ENCODE measurements around the gene ZNF791. TPM values are rescaled to one million over a fixed set of nuclear protein-coding genes. Genes with fewer than 3 reads are reported as not detected.
"Not testable (repeated sequence)": the region's sequence is repeated elsewhere in the genome, so short reads cannot be mapped to it uniquely, and the experiment has no call there.

Gene ZNF791
- total RNA-seq: 10 to 100 TPM; 26.0 to 32.4 TPM

DNA sequence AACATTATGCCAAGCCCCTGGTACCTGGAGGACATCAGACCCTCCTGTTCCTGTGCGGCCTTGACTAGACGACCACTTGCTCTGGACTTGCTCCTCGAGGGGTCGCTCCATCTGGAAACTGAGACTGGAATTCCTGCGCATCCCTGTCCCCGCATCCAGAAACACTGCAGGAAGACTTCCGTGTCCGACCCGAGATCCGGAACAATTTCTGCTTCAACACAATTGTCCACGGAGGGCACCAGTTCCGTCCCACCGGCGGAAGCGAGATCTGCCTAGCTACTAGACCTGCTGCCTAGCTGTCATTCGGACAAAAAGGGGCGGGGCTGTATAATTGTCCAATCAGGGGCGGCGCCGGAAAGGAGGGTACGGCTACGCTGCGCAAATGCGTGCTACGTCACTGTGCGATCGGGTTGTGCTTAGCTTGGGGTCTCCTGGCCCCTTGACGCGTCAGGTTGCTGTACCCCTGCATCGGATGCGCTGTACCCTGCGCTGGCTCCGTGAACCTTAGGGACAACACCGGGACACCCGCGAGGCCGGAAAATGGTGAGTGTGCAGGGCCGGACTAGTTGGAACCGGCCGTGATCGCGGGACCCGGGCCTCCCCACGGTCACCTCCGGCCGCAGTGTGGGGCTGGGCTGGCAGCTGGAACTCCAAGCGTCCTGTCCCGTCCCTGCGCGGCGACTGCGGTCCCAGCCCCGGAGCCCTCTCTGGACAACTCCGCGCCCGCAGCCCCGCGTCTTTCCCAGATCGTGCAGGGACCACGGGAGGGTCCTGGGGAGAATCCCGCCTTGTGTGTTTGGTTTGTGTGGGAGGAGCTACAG is at the start of gene ZNF791, which contains the start of gene ZNF490:
Gene ZNF791 (plus strand): TSS at position 381 of the 821 bp plus-strand sequence. CDS start 160 bp downstream, at position 541.
Gene ZNF490 (minus strand): TSS at position 274 of the 821 bp plus-strand sequence. CDS start 133 bp downstream, at position 141.
- H3K36me3 ChIP-seq: peaks cover 9% of the 10 kb centered on the region
- ATAC-seq (ENCODE audit: insufficient number of reproducible peaks, low FRiP score, low read depth) (peak; percentile 99), DNase-seq (ENCODE audit: low spot score) (peak; percentile 98)
- TF ChIP-seq, protein P1, sequence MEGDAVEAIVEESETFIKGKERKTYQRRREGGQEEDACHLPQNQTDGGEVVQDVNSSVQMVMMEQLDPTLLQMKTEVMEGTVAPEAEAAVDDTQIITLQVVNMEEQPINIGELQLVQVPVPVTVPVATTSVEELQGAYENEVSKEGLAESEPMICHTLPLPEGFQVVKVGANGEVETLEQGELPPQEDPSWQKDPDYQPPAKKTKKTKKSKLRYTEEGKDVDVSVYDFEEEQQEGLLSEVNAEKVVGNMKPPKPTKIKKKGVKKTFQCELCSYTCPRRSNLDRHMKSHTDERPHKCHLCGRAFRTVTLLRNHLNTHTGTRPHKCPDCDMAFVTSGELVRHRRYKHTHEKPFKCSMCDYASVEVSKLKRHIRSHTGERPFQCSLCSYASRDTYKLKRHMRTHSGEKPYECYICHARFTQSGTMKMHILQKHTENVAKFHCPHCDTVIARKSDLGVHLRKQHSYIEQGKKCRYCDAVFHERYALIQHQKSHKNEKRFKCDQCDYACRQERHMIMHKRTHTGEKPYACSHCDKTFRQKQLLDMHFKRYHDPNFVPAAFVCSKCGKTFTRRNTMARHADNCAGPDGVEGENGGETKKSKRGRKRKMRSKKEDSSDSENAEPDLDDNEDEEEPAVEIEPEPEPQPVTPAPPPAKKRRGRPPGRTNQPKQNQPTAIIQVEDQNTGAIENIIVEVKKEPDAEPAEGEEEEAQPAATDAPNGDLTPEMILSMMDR (IDR thresholded peaks at IDR 0.05): no peak
- no peaks in the 10 kb centered on the region for H3K9me3 ChIP-seq
- H3K27ac ChIP-seq: peak within 1 kb of the TSS; percentile 99 to 100
- peak within 1 kb of the TSS; percentile 100 for H3K4me3 ChIP-seq
- H3K27me3 ChIP-seq (replicated peaks; ENCODE audit: insufficient read depth): no peaks in the 10 kb centered on the region
- peaks cover 34 to 48% of the 10 kb centered on the region in 2 donors for H3K4me1 ChIP-seq (ENCODE audit: control insufficient read depth in 1 of 2, low read depth in 2 of 2)

DNA sequence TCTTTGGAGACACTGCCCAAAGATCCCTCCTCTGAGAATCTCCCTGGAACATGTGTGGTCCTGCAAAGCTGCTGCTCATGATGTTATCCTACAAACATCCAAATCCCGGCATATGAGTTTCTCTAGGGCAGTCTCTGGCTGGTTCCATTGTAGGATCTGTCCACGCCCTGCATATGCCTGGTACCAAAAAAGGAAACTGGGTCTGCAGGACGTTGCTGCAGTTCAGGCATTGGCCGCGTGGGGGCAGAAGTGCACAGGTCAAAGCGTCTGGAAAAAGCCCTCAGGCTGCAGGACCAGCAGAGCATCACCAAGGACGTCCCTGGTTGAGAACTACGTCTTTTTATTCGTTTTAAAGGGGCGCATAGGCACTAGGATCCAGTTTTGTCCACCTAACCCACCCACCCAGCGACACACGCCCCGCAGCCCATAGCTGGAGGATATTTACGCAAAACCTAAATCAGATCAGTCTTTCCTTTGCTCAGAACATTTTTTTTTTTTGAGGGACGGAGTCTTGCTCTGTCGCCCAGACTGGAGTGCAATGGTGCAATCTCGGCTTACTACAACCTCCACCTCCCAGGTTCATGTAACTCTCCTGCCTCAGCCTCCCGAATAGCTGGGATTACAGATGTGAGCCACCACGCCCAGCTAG is 46.6 kb upstream of the ZNF791 start:
- peaks cover 0 to 3% of the 10 kb centered on the region in 2 donors for H3K4me1 ChIP-seq (ENCODE audit: control insufficient read depth in 1 of 2, low read depth in 2 of 2)
- no peak overlapping the region for H3K27ac ChIP-seq
- peak overlapping the region; percentile 51 for H3K4me3 ChIP-seq
- DNase-seq (ENCODE audit: low spot score) (peak; percentile 65), ATAC-seq (ENCODE audit: insufficient number of reproducible peaks, low FRiP score, low read depth) (peak; percentile 86)
- no peaks in the 10 kb centered on the region for H3K9me3 ChIP-seq
- H3K36me3 ChIP-seq: no peaks in the 10 kb centered on the region
- TF ChIP-seq, protein P1 (IDR thresholded peaks at IDR 0.05): peak; percentile 92
- no peaks in the 10 kb centered on the region for H3K27me3 ChIP-seq (replicated peaks; ENCODE audit: insufficient read depth)

DNA sequence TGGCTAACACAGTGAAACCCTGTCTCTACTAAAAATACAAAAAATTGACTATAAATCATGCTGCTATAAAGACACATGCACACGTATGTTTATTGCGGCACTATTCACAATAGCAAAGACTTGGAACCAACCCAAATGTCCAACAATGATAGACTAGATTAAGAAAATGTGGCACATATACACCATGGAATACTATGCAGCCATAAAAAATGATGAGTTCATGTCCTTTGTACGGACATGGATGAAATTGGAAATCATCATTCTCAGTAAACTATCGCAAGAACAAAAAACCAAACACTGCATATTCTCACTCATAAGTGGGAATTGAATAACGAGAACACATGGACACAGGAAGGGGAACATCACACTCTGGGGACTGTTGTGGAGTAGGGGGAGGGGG is 44.3 kb upstream of the ZNF791 start:
- H3K36me3 ChIP-seq; H3K4me3 ChIP-seq; H3K27me3 ChIP-seq (replicated peaks; ENCODE audit: insufficient read depth); H3K27ac ChIP-seq; H3K9me3 ChIP-seq; DNase-seq (ENCODE audit: low spot score); H3K4me1 ChIP-seq (ENCODE audit: control insufficient read depth in 1 of 2, low read depth in 2 of 2); ATAC-seq (ENCODE audit: insufficient number of reproducible peaks, low FRiP score, low read depth): not testable (repeated sequence)

DNA sequence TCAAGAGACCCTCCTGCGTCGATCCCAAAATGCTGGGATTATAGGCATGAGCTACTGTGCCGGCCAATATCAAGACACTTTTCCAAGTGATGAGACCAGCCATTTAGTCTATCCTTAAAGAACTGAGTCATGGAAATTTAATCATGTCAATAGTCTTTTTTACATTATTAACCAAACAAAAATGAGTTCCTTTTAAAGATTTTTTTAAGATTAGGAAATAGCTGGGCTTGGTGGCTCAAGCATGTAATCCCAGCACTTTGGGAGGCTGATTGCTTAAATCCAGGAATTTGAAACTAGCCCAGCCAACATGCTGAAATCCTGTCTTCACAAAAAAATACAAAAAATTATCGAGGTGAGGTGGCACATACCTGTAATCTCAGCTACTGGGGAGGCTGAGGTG is 42.8 kb upstream of the ZNF791 start:
- ATAC-seq (ENCODE audit: insufficient number of reproducible peaks, low FRiP score, low read depth): no peak
- H3K27ac ChIP-seq: no peak overlapping the region

DNA sequence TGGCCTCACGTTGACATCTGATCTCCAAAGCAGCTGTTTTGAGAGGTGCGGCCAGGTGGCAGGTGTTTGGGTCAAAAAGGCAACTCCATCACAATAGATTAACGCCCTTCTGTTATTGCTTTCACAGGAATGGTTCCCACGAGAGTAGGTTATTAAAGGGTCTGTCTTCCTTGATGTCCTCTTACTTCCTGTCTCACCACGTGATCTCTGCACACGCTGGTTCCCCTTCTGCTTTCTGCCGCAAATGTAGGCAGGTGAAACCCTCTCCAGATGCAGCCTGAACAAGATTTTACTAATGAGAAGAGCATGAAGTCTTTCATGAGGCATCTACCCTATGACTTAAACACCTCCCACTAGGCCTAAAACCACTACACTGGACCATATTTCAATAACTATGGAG is 36.7 kb upstream of the ZNF791 start:
- no peaks in the 10 kb centered on the region for H3K9me3 ChIP-seq
- H3K27me3 ChIP-seq (replicated peaks; ENCODE audit: insufficient read depth): no peaks in the 10 kb centered on the region
- no peaks in the 10 kb centered on the region for H3K4me1 ChIP-seq (ENCODE audit: control insufficient read depth in 1 of 2, low read depth in 2 of 2)
- H3K4me3 ChIP-seq: no peak overlapping the region
- ATAC-seq (ENCODE audit: insufficient number of reproducible peaks, low FRiP score, low read depth) (no peak), DNase-seq (ENCODE audit: low spot score) (no peak)
- no peaks in the 10 kb centered on the region for H3K36me3 ChIP-seq
- TF ChIP-seq, protein P1 (IDR thresholded peaks at IDR 0.05): no peak
- H3K27ac ChIP-seq: no peak overlapping the region

More for the DNA sequence above, 42.8 kb upstream of the ZNF791 start:
- Histone ChIP-seq H3K27me3 (replicated peaks; ENCODE audit: insufficient read depth) (no peaks in the 10 kb centered on the region), H3K9me3 (no peaks in the 10 kb centered on the region), H3K4me1 (ENCODE audit: control insufficient read depth in 1 of 2, low read depth in 2 of 2) (peaks cover 0 to 3% of the 10 kb centered on the region in 2 donors), H3K36me3 (no peaks in the 10 kb centered on the region), H3K4me3 (no peak overlapping the region)
- DNase-seq (ENCODE audit: low spot score): no peak
- TF ChIP-seq, protein P1 (IDR thresholded peaks at IDR 0.05): no peak

All from thoracic aorta (tissue), 2 donors.